Small intestine (tissue), 7 donors: ENCODE measurements around the gene PBRM1. TPM values are rescaled to one million over a fixed set of nuclear protein-coding genes. Genes with fewer than 3 reads are reported as not detected.

Experiments
- DNase-seq, 2 donors: peaks; one replicate each; pipeline versions ENCODE4 v3.0.0 to v3.0.0-alpha.2; 2013
- FAIRE-seq: peaks from 2 replicates; lab custom pipeline; 2012; peaks lifted over from hg19 to GRCh38; lab: Jason Lieb, UNC
- H3K27ac ChIP-seq, 3 donors: one replicate each; pipeline ENCODE4 v1.5.1; 2013; ENCODE audit warnings: low read length in 2 of 3, mild to moderate bottlenecking in 2 of 3, control low read depth in 1 of 3, inconsistent platforms in 1 of 3, low read depth in 1 of 3, moderate library complexity in 1 of 3
- H3K27me3 ChIP-seq, 3 donors: one replicate each; pipeline ENCODE4 v1.6.1; 2013; ENCODE audit warnings: low read length in 3 of 3, inconsistent platforms in 1 of 3; ENCODE audit not compliant: control insufficient read depth in 3 of 3, insufficient read depth in 3 of 3
- H3K36me3 ChIP-seq, 3 donors: one replicate each; pipeline ENCODE4 v1.6.1; 2013; ENCODE audit warnings: low read length in 3 of 3, inconsistent platforms in 1 of 3, low read depth in 1 of 3, mild to moderate bottlenecking in 1 of 3, moderate library complexity in 1 of 3; ENCODE audit not compliant: control insufficient read depth in 3 of 3, insufficient read depth in 2 of 3
- H3K4me1 ChIP-seq, 3 donors: one replicate each; pipeline ENCODE4 v1.6.1; 2013; ENCODE audit warnings: low read length in 2 of 3, inconsistent platforms in 1 of 3, low read depth in 1 of 3, mild to moderate bottlenecking in 1 of 3, moderate library complexity in 1 of 3; ENCODE audit not compliant: control insufficient read depth in 3 of 3, insufficient read depth in 2 of 3
- H3K4me3 ChIP-seq, 3 donors: one replicate each; pipeline ENCODE4 v1.5.1; 2013; ENCODE audit warnings: low read length in 3 of 3, control low read depth in 1 of 3, inconsistent platforms in 1 of 3, low read depth in 1 of 3, mild to moderate bottlenecking in 1 of 3, moderate library complexity in 1 of 3
- H3K9me3 ChIP-seq, 2 donors: one replicate each; pipeline ENCODE4 v1.6.1; 2013; ENCODE audit warnings: low read depth in 1 of 2, low read length in 1 of 2; ENCODE audit not compliant: control insufficient read depth in 2 of 2, insufficient read depth in 1 of 2
- WGBS, 3 donors: extraction: QIAGEN DNeasy Blood & Tissue Kit; methylation state at CpG; one replicate each; pipeline ENCODE4 v1.1.7; 2013; 5-methylcytosine and 5-hydroxymethylcytosine counted together
- polyA plus RNA-seq, 4 donors: library from polyadenylated mRNA; stranded (reverse) in 3 of 4; unstranded in 1 of 4; fragments of 200-250 nt in 3 of 4; fragments of 120-200 nt in 1 of 4; gene quantifications; one replicate each; pipeline versions ENCODE4 v1.2.1 to v1.2.3, GENCODE V29; 2013
- donor health status: healthy with polysubstance abuse.
- donor health status: control.
- donor health status: control.
- donor health status: Bipolar disorder and iron deficiency.
- donor health status: healthy.

The PBRM1 gene
- polyA plus RNA-seq, 4 donors = 6.7 to 36.2 (median 12.3) TPM

DNA sequence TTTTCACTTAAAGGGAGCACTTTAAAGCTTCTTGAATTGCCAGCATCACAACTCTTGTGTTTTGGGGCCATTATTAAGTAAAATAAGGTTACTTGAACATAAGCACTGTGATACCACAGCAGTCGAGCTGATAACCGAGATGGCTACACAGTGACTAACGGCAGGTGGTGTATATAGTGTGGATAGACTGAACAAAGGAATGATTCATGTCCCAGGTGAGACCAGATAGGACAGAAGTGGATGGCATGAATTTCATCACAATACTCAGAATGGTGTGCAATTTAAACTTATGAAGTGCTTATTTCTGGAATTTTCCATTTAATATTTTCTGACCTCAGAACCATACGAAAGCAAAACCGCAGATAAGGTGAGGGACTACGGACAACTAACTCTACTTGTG is 40.2 kb downstream of the PBRM1 start:
- peaks cover 21 to 45% (median 23%) of the 10 kb centered on the region in 3 donors for H3K36me3 ChIP-seq
- no peak overlapping the region for H3K4me3 ChIP-seq
- H3K9me3 ChIP-seq = no peaks in the 10 kb centered on the region
- H3K4me1 ChIP-seq = no peaks in the 10 kb centered on the region
- no peaks in the 10 kb centered on the region for H3K27me3 ChIP-seq
- FAIRE-seq (no peak), DNase-seq (no peak)
- H3K27ac ChIP-seq = no peak overlapping the region
- WGBS, 3 donors = 80 to 86% (median 85%) methylated on average over 6 of the region's 6 CpGs

DNA sequence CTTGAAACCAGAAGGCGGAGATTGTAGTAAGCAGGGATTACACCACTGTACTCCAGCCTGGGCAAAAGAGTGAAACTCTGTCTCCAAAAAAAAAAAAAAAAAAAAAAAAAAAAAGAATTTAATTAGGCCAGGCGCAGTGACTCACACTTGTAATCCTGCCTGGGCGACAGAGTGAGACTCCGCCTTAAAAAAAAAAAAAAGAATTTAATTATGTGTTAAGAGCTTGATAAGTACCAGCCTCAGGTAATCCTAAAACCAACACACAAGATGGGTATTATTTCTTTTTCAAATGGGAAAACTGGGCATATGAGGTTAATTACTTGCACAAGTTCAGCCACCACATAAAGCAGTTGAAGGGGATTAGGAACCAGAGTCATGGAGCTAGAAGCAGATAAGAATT is 49.0 kb downstream of the PBRM1 start:
- H3K4me1 ChIP-seq = no peaks in the 10 kb centered on the region
- H3K9me3 ChIP-seq = no peaks in the 10 kb centered on the region
- FAIRE-seq = peak; percentile 36
- no peak overlapping the region for H3K4me3 ChIP-seq
- peaks cover 4 to 53% (median 16%) of the 10 kb centered on the region in 3 donors for H3K36me3 ChIP-seq
- no peak overlapping the region for H3K27ac ChIP-seq
- DNase-seq = peak in 1 of 2 donors; percentile 52
- WGBS, 3 donors = 53 to 66% (median 56%) methylated on average over 4 of the region's 4 CpGs
- H3K27me3 ChIP-seq = no peaks in the 10 kb centered on the region

DNA sequence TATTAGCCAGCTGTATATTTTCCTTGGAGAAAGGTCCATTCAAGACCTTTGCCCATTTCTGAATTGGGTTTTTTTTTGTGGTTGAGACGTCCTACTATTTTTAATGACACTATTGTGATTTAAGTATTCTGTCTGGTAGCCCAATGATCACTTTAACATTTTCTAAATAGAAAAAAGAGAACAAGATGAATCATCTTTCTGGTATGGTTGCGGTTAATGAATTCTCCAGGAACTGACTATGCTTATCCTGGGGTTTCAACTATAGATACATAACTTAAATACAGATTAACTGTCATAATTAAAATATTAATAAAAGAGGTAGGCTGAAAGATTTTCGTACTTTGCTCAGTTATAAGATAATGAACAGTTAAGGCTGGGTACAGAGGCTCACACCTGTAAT is 51.9 kb downstream of the PBRM1 start:
- no peaks in the 10 kb centered on the region for H3K9me3 ChIP-seq
- H3K4me3 ChIP-seq = no peak overlapping the region
- H3K27me3 ChIP-seq = no peaks in the 10 kb centered on the region
- no peaks in the 10 kb centered on the region for H3K4me1 ChIP-seq
- 85 to 93% (median 87%) methylated on average over 3 of the region's 3 CpGs for WGBS, 3 donors
- DNase-seq (no peak), FAIRE-seq (no peak)
- H3K27ac ChIP-seq = no peak overlapping the region
- peaks cover 0 to 35% (median 12%) of the 10 kb centered on the region in 3 donors for H3K36me3 ChIP-seq

DNA sequence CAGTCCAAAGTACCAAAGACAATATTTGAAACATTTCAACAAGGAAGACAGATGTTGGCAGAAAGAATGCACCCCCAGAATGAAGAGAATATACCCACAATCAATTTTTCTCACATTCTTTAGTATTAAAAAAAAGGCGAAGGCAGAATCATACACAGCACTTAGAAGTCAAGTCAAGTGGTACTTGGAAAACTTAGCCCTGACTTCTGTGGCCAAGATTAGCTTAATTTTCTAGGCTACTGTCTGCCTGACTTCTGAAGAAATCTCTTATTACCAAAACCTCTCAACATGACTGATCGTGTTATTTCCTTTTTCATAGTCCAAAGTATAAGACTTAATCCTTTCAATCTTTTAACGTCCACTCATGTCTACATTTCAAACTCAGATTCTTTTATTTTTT is 60.7 kb downstream of the PBRM1 start:
- H3K9me3 ChIP-seq = no peaks in the 10 kb centered on the region
- 79 to 91% (median 81%) methylated on average over 3 of the region's 3 CpGs for WGBS, 3 donors

DNA sequence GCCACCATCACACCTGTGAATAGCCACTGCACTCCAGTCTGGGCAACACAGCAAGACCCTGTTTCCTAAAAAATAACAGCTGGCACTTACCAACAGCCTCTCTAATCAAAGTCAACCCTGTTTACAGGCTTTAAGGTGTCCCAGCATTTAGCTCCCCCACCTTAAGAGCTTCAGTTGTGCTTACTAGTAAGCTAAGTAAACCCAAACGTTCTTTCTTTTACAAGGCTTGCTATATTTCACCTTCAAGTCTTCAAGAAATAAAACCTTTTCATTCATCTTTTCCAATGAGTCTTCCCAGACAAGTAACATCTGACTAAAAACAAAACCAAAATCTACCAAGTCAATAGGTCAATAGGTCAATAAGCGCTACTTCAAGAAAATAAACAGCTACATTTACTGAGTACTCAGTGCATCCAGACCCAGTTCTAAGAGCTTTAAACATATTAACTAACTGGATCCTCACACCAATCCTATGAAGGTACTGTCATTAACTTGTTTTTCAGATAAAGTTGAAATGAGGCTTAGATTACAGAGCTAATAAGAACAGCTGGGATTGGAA is 62.4 kb downstream of the PBRM1 start:
- Histone ChIP-seq H3K27me3 (no peaks in the 10 kb centered on the region), H3K36me3 (peaks cover 3 to 19% (median 4%) of the 10 kb centered on the region in 3 donors), H3K27ac (no peak overlapping the region), H3K9me3 (no peaks in the 10 kb centered on the region), H3K4me1 (no peaks in the 10 kb centered on the region), H3K4me3 (no peak overlapping the region)
- FAIRE-seq = no peak
- 56 to 63% (median 60%) methylated on average over 2 of the region's 2 CpGs for WGBS, 3 donors
- no peak for DNase-seq

More for the DNA sequence above, 60.7 kb downstream of the PBRM1 start:
- no peak overlapping the region for H3K27ac ChIP-seq
- no peak for DNase-seq
- peaks cover 3 to 18% (median 7%) of the 10 kb centered on the region in 3 donors for H3K36me3 ChIP-seq
- no peak overlapping the region for H3K4me3 ChIP-seq
- no peak for FAIRE-seq
- H3K27me3 ChIP-seq = no peaks in the 10 kb centered on the region
- no peaks in the 10 kb centered on the region for H3K4me1 ChIP-seq

DNA sequence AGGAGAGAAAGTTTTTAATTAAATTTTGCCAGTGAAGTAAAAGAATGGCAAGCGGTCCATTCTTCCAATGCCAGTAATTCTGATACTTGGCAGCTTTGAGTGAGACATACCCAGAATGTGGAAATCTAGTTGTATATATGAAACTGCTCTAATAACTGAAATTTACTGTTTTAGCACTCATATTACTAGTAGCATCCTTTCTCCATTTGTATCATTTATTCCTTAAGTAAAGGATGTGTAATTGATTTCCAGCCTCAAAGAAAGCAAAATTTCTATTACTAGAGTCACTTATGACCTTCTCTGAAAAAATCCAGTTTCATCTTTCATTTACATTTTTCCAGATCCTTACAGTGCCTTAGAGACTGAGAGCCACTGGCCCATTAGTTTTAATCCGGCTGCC is 65.1 kb downstream of the PBRM1 start:
- H3K4me1 ChIP-seq = no peaks in the 10 kb centered on the region
- H3K36me3 ChIP-seq = peaks cover 3 to 25% (median 8%) of the 10 kb centered on the region in 3 donors
- no peak overlapping the region for H3K4me3 ChIP-seq
- FAIRE-seq = no peak
- no peak for DNase-seq
- WGBS, 3 donors = 91 to 99% (median 92%) methylated on average over 2 of the region's 2 CpGs
- H3K27ac ChIP-seq = no peak overlapping the region
- H3K27me3 ChIP-seq = no peaks in the 10 kb centered on the region
- no peaks in the 10 kb centered on the region for H3K9me3 ChIP-seq

DNA sequence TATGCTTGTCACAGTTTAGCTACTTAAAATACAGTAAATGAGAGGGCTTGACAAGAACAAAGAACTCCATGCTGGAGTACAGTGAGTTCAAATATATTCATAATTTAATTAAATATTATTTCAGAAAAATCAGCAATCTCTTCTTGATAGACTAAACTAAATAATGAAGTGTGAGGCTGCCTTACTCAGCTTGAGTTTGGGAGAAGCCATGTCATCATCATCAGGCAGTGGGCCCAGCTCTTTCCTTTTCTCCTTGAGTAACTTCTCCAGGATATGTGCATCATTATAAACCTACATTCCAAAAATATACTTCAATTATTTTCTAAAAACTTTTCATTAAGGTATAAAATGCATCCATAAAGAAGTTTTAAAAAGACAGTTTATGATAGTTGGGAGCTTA is 70.5 kb downstream of the PBRM1 start:
- Histone ChIP-seq H3K27me3 (no peaks in the 10 kb centered on the region), H3K27ac (no peak overlapping the region), H3K9me3 (no peaks in the 10 kb centered on the region), H3K36me3 (peaks cover 6 to 43% (median 13%) of the 10 kb centered on the region in 3 donors), H3K4me1 (no peaks in the 10 kb centered on the region), H3K4me3 (no peak overlapping the region)
- no peak for DNase-seq
- no peak for FAIRE-seq

DNA sequence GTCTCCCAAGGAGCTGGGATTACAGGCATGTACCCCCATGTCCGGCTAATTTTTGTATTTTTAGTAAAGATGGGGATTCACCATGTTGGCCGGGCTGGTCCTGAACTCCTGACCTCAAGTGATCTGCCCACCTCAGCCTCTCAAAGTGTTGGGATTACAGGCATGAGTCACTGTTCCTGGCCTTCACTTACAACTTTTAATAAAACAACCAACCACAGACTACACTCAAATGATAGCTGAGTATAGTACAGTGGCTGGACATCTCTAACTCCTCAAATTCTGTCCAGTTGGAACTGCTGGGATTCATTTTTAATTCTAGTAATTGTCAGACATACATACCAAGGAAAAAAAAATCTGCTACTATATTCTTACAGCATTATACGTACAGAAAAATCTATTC is 71.0 kb downstream of the PBRM1 start:
- Histone ChIP-seq H3K36me3 (peaks cover 6 to 43% (median 13%) of the 10 kb centered on the region in 3 donors), H3K27ac (no peak overlapping the region), H3K4me1 (no peaks in the 10 kb centered on the region), H3K27me3 (no peaks in the 10 kb centered on the region), H3K4me3 (no peak overlapping the region), H3K9me3 (no peaks in the 10 kb centered on the region)
- no peak for FAIRE-seq
- DNase-seq = no peak
- 97 to 98% (median 98%) methylated on average over 3 of the region's 3 CpGs for WGBS, 3 donors

DNA sequence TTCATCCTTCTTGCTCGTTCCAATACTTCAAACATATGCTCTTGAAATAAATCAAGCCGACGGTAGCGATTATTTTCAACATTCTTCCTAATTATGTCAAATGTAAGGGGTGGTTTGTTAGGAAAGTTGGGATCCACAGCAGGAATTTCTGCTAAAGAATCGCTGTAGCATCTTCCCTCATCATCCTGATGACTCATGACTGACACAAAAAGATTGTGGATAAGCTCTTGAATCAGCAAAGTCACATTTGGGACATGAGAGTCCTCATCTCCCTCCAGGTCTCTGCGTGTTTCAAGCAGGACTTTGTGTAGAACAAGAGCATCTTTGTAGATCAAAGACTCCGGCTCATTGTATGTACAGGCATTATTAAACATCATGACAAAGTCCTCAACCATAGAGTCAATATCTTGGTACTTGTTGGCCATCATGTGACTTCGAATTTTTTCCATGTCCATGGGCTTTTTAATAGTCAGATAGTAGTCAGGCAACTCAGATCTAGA is 76.3 kb downstream of the PBRM1 start:
- WGBS, 3 donors = 96 to 98% (median 97%) methylated on average over 8 of the region's 8 CpGs
- Histone ChIP-seq H3K27ac (no peak overlapping the region), H3K4me1 (no peaks in the 10 kb centered on the region), H3K27me3 (no peaks in the 10 kb centered on the region), H3K9me3 (peaks cover 0 to 2% of the 10 kb centered on the region in 2 donors), H3K4me3 (no peak overlapping the region), H3K36me3 (peaks cover 5 to 41% (median 19%) of the 10 kb centered on the region in 3 donors)
- no peak for DNase-seq
- FAIRE-seq = no peak
